ENCODE measurements around the gene MYO5A. TPM values are rescaled to one million over a fixed set of nuclear protein-coding genes. Genes with fewer than 3 reads are reported as not detected.

The MYO5A gene
- total RNA-seq, 1 donor = 54.3 TPM

DNA sequence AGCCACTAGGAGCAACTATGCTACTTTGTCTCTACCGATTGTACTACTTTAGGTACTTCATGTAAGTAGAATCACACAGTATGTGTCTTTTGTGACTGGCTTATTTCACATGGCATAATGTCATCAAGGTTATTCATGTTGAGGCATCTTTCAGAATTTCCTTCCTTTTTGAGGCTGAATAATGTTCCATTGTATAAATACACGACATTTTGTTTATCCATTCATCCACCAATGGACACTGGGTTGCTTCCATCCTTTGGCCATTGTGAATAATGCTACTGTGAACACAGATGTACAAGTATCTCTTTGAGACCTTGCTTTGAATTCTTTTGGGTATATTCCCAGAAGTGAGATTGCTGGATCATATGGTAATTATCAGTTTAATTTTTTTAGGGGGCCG, 29.2 kb downstream of the MYO5A start:
- H3K79me2 ChIP-seq (ENCODE audit: insufficient read depth, low read length) = peaks cover 18% of the 10 kb centered on the region
- no peak for TF ChIP-seq CTCF (IDR thresholded peaks at IDR 0.05; ENCODE audit: extremely low read depth, low read depth, low read length)
- no peaks in the 10 kb centered on the region for H3K9me3 ChIP-seq (ENCODE audit: low read depth, low read length)
- H3K4me1 ChIP-seq (ENCODE audit: insufficient read depth, low read length) = peaks cover 16% of the 10 kb centered on the region
- H4K20me1 ChIP-seq (ENCODE audit: insufficient read depth, low read length) = peaks cover 8% of the 10 kb centered on the region
- H2AFZ ChIP-seq (ENCODE audit: low read length) = no peak overlapping the region
- no peaks in the 10 kb centered on the region for H3K36me3 ChIP-seq (ENCODE audit: insufficient read depth, low read length)
- H3K4me2 ChIP-seq (ENCODE audit: insufficient read depth, low read length) = no peak overlapping the region
- no peaks in the 10 kb centered on the region for H3K27me3 ChIP-seq (ENCODE audit: insufficient read depth, low read length)
- no peak for DNase-seq (ENCODE audit: insufficient read length, low spot score, missing footprints)
- no peak overlapping the region for H3K27ac ChIP-seq (ENCODE audit: low read depth, low read length)
- no peak overlapping the region for H3K4me3 ChIP-seq (ENCODE audit: insufficient read depth, low read length)

- no peak for DNase-seq (ENCODE audit: insufficient read length, low spot score, missing footprints)
- Histone ChIP-seq H2AFZ (ENCODE audit: low read length) (no peak overlapping the region), H3K27me3 (ENCODE audit: insufficient read depth, low read length) (no peaks in the 10 kb centered on the region), H3K9me3 (ENCODE audit: low read depth, low read length) (no peaks in the 10 kb centered on the region), H3K4me1 (ENCODE audit: insufficient read depth, low read length) (peaks cover 11% of the 10 kb centered on the region), H3K4me2 (ENCODE audit: insufficient read depth, low read length) (no peak overlapping the region), H4K20me1 (ENCODE audit: insufficient read depth, low read length) (peaks cover 8% of the 10 kb centered on the region), H3K79me2 (ENCODE audit: insufficient read depth, low read length) (peaks cover 23% of the 10 kb centered on the region), H3K4me3 (ENCODE audit: insufficient read depth, low read length) (no peak overlapping the region), H3K27ac (ENCODE audit: low read depth, low read length) (no peak overlapping the region), H3K36me3 (ENCODE audit: insufficient read depth, low read length) (no peaks in the 10 kb centered on the region)
- TF ChIP-seq CTCF (IDR thresholded peaks at IDR 0.05; ENCODE audit: extremely low read depth, low read depth, low read length) = no peak
Observed at GRCh38 chr15:52498706-52499105, 30.0 kb downstream of the MYO5A start.

DNA sequence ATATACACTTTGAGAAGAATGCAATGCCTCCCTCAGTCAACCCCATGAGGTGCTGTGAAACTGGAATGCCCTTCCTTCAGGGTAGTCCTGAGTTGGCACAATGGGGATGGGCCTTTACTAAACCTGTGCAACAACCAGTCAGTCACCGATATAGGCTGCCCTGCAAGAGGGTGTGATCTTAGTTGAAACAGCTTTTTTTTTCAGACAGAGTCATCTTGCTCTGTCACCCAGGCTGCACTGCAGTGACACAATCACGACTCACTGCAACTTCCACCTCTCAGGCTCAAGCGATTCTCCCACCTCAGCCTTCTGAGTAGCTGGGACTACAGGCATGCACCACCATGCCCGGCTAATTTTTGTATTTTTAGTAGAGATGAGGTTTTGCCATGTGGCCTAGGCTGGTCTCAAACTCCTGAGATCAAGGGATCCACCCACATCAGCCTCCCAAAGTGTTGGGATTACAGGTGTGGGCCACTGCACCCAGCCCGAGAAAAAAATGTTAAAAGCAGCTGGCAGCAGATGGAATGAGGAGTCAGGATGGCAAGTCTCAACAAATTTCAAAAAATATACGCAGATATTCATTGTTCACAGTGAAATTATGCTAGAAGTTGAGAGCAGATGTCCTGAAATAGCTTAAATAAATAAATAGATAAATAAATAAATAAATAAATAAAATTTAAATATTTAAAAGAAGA, 31.8 kb downstream of the MYO5A start:
- Histone ChIP-seq H3K27ac (ENCODE audit: low read depth, low read length) (no peak overlapping the region), H3K9me3 (ENCODE audit: low read depth, low read length) (no peaks in the 10 kb centered on the region), H3K79me2 (ENCODE audit: insufficient read depth, low read length) (peaks cover 25% of the 10 kb centered on the region), H4K20me1 (ENCODE audit: insufficient read depth, low read length) (peaks cover 8% of the 10 kb centered on the region), H3K27me3 (ENCODE audit: insufficient read depth, low read length) (no peaks in the 10 kb centered on the region), H3K36me3 (ENCODE audit: insufficient read depth, low read length) (no peaks in the 10 kb centered on the region), H2AFZ (ENCODE audit: low read length) (no peak overlapping the region), H3K4me2 (ENCODE audit: insufficient read depth, low read length) (no peak overlapping the region), H3K4me1 (ENCODE audit: insufficient read depth, low read length) (peaks cover 10% of the 10 kb centered on the region), H3K4me3 (ENCODE audit: insufficient read depth, low read length) (no peak overlapping the region)
- no peak for TF ChIP-seq CTCF (IDR thresholded peaks at IDR 0.05; ENCODE audit: extremely low read depth, low read depth, low read length)
- no peak for DNase-seq (ENCODE audit: insufficient read length, low spot score, missing footprints)

DNA sequence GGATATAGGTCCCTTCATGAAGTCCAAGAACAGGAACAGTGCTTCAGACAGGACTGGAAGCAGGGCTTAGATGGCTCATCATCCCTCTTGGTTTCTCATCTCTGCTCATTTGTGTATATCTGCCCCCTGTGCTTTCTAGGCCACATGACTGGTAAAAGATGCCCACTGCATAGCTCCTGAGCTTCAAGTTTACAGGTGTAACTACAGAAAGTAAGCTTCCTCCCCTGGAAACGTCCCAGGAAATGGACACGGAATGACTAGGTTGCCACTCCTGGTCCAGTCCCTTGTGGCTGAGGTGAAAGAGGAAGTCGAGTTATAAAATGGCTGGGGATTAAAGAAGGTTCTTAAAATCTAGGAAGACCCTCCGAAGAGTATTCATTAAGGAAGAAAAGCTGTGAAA, 32.5 kb downstream of the MYO5A start:
- Histone ChIP-seq H3K27me3 (ENCODE audit: insufficient read depth, low read length) (no peaks in the 10 kb centered on the region), H3K4me2 (ENCODE audit: insufficient read depth, low read length) (no peak overlapping the region), H3K4me3 (ENCODE audit: insufficient read depth, low read length) (no peak overlapping the region), H3K36me3 (ENCODE audit: insufficient read depth, low read length) (no peaks in the 10 kb centered on the region), H4K20me1 (ENCODE audit: insufficient read depth, low read length) (peaks cover 8% of the 10 kb centered on the region), H3K79me2 (ENCODE audit: insufficient read depth, low read length) (peaks cover 25% of the 10 kb centered on the region), H3K4me1 (ENCODE audit: insufficient read depth, low read length) (peaks cover 10% of the 10 kb centered on the region), H3K27ac (ENCODE audit: low read depth, low read length) (no peak overlapping the region), H2AFZ (ENCODE audit: low read length) (no peak overlapping the region), H3K9me3 (ENCODE audit: low read depth, low read length) (no peaks in the 10 kb centered on the region)
- no peak for TF ChIP-seq CTCF (IDR thresholded peaks at IDR 0.05; ENCODE audit: extremely low read depth, low read depth, low read length)
- DNase-seq (ENCODE audit: insufficient read length, low spot score, missing footprints) = no peak
